B cell (primary cell): ENCODE data around the gene PIK3AP1.

Source experiments
- EZH2 ChIP-seq: IDR thresholded peaks from 2 replicates; pipeline ENCODE4 v1.6.1; 2012; ENCODE audit warnings: borderline replicate concordance, low read depth, mild to moderate bottlenecking, moderate library complexity, low read length; ENCODE audit not compliant: insufficient read depth, poor library complexity, severe bottlenecking
- TF ChIP-seq, protein P1 (sequence below): fragments of 200-600 bp; IDR thresholded peaks from one replicate; pipeline ENCODE4 v1.8.0; 2022; ENCODE audit warnings: antibody characterized with exemption, mild to moderate bottlenecking

DNA sequence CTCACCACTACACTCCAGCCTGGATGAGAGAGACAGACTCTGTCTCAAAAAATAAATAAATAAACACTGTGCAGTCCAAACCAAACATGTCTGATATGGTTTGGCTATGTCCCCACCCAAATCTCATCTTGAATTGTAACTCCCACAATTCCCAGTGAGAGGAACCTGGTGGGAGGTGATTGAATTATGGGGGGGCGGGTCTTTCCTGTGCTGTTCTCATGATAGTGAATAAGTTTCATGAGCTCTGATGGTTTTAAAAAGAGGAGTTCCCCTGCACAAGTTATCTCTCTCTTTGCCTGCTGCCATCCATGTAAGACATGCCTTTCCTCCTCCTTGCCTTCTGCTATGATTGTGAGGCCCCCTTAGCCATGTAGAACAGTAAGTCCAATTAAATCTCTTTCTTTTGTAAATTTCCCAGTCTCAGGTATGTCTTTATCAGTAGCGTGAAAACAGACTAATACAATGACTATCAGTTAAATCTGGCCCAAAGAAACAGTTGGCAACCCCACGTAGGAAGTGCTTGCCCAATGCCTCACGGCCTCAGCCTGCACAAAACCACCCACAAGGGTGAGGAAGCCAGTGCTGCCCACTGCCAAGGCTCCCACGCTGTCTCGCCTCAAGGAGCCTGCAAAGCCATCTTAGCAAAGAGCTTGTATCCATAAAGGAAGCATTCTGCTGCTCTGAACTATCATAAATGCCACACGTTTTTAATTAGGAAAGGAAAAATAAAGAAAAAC lies 64.7 kb downstream of the PIK3AP1 start:
- TF ChIP-seq, protein P1, sequence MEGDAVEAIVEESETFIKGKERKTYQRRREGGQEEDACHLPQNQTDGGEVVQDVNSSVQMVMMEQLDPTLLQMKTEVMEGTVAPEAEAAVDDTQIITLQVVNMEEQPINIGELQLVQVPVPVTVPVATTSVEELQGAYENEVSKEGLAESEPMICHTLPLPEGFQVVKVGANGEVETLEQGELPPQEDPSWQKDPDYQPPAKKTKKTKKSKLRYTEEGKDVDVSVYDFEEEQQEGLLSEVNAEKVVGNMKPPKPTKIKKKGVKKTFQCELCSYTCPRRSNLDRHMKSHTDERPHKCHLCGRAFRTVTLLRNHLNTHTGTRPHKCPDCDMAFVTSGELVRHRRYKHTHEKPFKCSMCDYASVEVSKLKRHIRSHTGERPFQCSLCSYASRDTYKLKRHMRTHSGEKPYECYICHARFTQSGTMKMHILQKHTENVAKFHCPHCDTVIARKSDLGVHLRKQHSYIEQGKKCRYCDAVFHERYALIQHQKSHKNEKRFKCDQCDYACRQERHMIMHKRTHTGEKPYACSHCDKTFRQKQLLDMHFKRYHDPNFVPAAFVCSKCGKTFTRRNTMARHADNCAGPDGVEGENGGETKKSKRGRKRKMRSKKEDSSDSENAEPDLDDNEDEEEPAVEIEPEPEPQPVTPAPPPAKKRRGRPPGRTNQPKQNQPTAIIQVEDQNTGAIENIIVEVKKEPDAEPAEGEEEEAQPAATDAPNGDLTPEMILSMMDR, result no peak
- no peak for TF ChIP-seq EZH2
